Measurements from ENCODE around the gene UBE2S.
"Not testable (repeated sequence)": the region's sequence is repeated elsewhere in the genome, so short reads cannot be mapped to it uniquely, and the experiment has no call there.

Gene UBE2S

DNA sequence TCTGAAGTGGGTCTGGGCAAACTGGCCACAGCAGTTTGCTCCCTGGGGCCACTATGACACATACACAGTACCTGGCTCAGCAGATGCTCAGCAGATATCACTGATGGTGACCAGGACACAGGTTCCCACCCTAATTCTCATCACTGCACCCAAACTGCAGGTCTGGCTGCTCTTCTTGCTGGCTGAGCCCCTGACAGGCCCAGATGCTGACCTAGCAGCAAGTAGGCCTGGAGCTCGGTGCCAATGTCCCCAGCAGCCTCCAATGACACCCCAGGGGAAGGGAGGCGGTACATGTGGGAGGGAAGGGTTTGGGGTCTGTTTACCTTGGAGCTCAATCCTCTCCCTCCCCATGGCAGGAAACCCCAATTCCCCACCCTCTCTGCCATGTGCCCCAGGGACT, 5.1 kb downstream of the UBE2S start:
- DNase-seq: no peak

DNA sequence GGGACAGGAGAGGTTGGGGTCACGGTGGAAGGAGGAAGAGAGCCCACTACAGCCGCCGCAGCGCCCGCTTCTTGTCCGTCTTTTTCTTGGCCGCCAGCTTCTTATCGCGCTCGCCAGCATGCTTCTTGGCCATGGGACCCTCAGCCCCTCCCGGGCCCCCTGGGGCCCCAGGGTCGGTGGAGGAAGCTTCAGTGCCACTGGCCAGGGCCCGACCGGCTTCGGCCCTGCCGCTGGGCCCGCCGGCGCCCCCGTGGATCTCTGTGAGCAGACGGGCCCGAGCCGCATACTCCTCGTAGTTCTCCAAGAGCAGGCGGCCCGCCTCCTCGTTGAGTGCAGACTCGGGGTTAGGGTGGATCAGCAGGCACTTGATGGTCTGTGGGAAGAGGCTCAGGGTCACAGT, 6.2 kb downstream of the UBE2S start:
- DNase-seq: not testable (repeated sequence)

DNA sequence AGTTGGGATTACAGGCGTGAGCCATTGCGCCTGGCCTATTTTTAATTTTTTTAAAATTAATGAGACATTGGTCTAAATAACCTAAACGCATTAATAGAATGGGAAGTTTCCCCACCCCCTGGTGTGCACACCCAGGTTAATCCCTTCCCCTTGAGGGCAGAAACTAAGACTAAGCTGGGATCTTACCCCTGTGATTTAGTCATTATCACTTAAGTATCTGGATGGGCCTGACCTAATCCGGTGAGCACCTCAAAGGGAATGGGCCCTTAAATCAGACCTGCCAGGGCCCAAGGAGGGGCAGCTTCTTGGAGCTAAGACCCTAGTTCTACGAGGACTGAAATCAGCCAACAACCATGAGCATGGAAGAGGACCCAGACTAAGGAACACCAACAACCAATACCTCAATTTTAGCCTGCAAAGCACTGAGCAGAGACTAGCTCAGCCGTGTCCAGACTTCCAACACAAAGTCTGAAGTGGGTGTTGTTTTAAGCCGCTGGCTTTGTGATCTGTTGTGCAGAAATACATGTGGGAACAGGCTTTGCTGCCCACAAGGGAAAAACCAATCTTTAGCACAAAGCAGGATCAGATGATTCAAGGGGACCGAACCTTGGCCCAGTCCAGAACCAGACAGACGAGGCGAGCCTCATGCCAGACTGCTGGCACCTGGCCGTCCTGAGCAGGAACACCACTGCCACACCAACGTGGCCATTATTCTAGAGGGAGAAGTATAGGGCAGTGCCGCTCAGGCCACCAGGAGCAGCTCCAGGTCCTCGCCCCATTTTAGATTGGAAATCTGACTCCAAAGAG, 7.1 kb downstream of the UBE2S start:
- DNase-seq: no peak

DNA sequence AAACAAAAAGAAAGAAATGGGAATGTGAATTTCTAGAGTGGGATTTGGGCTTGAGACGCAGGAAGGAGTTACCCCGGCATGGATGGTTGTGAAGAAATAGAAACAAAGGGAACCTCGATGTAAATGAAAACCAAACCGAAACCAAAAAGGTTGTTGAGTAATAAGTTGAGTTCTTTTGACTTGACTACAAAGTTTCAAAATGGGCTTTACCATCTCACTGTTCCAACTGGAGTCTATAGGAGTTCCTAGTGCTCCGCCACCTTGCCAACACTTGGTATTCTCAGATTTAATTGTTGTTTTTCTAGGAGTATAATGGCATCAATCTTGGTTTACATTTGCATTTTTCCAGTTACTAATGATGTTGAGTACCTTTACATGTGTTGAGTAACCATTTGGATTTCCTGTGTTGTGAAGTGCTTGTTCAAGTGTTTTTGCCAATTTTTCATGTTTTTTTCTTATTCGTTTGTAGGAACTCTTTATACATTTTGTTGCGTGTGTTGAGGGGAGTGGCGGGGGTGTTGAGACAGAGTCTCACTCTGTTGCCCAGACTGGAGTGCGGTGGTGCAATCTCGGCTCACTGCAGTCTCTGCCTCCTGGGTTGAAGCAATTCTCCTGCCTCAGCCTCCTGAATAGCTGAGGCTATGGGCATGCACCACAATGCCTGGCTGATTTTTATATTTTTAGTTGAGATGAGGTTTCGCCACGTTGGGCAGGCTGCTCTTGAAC, 9.2 kb downstream of the UBE2S start:
- DNase-seq: no peak

DNA sequence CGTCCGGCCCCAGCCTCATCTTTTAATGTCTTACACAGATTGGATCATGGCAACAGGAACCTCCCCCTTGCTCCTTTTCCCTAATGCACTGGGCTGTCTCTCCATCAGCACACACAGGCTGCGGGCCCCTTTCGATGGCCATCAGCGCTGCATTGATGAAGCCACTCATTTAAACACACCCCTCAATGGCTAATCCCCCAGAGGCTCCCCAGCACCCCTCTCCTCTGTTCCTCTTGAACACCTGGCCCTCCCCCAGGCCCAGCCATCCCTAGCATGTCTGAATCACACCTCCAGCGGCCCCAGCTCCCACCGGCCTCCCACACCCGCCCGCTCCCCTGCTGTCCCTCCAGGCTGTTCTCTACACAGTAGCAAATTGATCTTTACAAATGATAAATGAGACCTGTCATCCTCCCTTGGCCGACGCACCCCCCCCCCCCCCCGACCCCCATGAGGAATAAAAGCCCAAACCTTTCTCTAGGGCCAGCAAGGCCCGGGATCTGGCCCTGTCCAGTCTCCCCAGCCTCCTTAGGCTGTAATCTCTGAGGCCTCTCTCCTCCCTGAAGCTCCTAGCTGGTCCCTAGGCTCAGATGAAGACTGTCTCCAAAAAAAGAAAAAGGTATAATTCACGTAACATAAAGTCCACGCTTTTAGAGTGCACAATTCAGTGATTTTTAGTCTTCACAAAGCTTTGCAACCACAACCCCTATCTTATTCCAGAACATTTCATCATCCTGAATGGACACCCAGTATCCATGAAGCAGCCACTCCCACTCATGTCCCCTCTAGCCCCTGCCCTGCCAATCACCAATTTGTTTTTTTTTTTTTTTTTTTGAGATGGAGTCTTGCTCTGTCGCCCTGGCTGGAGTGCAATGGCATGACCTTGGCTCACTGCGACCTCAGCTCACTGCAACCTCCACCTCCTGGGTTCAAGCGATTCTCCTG, 14.5 kb downstream of the UBE2S start:
- DNase-seq: no peak

DNA sequence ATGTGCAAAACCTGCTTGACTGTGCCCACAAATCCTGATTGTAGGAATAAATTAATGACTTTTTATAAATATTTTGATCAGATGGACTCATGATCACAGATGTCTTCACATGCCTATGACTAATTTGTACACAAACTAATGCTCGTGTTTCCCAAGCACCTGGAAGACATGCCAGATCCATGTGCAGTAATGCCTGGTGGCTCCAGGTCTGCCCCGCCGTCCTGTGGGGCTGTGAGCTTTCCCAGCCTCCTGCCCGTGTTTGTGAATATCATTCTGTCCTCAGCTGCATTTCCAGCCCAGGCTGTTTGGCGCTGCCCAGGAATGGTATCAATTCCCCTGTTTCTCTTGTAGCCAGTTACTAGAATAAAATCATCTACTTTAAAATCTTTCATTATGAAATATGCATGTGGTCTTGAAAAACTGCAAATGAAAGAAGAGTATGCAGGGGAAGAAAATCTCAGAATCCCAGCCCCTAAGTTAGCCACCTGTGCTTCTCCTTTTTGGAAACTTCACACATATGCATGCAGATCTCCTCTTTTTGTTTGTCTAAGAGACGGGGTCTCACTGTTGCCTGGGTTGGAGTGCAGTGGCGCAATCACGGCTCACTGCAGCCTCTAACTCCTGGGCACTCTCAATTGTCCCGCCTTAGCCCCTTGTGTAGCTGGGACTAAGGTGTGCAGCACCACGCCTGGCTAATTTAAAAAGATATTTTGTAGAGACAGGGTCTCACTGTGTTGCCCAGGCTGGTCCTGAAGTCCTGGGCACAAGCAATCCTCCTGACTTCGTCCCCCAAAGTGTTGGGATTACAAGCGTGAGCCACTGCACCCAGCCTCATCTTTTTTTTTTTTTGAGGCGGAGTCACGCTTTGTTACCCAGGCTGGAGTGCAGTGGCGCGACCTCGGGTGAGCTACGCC, 15.6 kb downstream of the UBE2S start:
- DNase-seq: no peak

DNA sequence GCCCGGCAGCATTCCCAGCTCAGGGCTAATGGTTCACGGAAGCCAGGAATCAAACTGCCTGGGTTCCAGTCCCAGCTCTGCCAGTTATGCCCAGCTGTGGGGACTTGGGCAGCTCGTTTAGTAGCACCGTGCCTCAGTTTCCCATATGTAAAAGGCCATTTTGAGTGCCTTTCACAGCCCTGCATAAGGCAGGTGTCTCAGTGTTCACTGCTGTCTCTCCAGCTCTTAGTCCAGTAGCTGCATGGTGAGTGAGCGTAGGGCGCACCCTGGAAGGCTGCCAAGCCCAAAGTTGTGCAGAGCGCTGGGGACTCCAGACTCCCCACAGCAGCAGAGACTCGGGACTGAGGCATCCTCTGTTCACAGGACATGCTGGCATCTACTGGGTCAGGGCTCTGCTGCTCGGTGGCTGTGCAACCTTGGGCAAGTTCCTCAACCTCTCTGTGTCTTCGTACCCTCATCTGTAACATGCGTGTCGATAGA, 16.4 kb downstream of the UBE2S start:
- no peak for DNase-seq

DNA sequence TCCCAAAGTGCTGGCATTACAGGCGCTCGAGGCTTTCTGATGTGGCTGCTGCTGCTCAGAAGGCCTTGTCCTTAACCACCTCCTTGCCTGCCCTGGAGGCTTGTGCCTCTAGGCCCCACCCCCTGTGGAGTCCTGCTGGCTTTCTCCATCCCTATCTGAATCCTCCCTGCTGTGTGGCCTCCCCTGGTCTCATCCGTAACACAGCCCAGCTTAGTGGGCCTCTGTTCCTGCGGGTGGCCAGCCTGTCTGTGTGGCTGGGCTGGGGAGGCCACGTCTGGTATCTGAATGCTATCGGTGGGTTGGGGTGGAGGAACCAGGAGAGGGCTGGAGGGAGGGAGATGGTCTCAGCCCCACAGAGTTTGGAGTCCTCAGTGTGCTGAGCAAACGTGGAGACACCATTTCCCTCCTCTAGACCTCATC, 17.1 kb downstream of the UBE2S start:
- no peak for DNase-seq

DNA sequence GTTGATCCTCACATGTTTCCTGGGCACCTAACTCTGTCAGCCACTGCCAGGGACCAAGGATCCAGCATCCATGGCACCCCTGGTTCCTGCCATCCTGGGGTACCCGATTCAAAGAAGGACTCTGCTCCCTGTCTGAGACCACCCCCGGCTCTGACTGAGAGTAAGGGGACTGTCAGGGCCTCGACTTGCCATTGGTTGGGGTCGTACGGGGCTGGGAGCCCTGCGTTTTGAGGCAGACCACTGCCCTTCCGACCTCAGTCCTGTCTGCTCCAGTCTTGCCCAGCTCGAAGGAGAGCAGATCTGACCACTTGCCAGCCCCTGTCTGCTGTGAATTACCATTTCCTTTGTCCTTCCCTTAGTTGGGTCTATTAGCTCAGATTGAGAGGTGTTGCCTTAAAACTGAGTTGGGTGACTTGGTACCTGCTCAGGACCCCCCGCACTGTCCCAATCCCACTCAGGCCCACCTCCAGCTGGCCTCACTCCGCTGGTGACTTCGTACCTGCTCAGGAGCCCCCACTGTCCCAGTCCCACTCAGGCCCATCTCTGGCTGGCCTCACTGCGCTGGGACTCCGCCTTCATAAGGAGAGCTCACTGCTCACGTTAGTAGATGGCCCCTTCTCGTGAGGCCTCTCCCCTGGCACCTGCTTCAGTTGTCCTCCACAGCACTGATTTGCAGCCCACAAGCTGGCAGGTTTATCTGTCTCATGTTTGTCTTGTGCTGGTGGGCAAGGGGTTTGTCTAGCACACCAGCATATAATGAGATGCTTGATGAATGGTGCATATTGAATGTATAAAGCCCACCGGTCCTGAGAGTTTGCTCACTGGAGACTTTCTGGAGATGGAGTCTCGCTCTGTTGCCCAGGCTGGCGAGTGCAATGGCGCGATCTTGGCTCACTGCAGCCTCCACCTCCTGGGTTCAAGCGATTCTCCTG, 17.9 kb downstream of the UBE2S start:
- DNase-seq: no peak

DNA sequence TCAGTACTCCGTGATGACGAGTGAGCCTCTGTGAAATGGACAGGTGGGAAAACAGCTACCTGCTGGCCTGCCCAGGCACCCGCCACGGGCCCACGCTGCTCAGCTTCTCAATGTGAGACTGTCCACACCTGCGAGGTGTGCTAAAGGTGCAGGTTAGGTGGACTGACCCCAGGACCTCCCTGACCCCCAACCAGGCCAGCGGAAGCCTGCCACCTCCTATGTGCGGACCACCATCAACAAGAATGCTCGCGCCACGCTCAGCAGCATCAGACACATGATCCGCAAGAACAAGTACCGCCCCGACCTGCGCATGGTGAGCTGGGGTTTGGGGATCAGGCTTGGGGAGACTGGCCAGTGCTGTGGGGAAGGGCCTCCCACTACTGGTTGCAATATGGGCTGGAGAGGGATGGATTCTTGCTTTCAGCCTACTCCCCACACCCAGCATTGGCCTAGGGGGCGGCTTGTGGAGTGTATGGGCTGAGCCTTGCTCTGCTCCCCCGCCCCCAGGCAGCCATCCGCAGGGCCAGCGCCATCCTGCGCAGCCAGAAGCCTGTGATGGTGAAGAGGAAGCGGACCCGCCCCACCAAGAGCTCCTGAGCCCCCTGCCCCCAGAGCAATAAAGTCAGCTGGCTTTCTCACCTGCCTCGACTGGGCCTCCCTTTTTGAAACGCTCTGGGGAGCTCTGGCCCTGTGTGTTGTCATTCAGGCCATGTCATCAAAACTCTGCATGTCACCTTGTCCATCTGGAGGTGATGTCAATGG, 19.7 kb downstream of the UBE2S start:
- no peak for DNase-seq

DNA sequence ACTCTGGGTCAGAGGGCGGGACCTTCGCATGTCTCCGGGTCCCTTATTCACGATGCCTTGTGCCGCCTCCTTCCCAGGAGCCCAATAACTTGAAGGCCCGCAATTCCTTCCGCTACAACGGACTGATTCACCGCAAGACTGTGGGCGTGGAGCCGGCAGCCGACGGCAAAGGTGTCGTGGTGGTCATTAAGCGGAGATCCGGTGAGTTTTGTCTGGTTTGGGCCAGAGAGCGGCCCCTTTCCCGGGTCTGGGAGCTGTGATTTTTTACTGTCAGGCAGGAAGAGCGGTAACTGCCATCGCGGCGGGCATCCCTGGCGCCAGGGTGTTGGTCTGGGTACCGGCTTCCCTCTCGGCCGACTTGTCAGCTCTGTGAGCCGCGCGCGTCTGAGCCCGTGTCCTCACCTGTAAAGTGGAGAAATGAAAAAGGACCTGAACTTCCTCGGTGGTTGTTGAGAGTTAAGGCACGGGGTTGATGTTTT, 21.1 kb downstream of the UBE2S start:
- no peak for DNase-seq

DNA sequence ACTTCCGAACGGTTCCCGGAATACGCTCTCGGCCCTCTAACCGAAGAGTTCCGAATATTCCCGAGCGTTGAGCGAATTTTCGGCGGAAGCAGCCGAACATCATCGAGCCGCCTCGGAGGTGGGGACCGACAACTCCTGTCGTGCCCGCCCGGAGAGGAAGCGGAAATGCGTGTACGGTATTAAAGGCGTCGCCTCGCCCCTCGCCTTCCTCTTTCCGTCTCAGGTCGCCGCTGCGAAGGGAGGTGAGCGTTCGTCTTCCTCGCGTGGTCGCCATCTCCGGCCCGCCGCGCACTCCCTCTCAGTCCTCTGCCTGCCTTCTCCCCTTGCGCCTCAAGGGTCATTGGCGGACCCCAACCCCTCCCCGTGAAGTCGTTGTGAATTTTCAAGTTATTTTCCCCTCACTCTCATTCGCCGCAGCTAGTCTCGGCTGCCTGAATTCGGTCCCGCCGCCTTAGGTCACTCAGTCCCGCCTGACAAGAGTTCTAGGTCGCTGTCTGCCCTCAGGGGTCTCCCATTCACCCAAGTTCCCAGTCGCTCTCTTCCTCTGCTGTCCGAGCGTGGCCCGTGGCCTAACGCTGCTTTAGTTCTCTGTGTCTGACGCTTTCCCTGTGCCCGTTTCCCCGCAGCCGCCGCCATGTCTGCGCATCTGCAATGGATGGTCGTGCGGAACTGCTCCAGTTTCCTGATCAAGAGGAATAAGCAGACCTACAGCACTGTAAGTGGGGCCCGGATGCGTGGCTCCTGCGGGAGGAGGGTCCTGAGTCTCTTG, 21.7 kb downstream of the UBE2S start, which contains the start of gene RPL28:
TSS of gene RPL28 (plus strand) at position 209 of the 769 bp plus-strand sequence. CDS start at position 635, 426 bp downstream.
- DNase-seq: peak; percentile 100

DNA sequence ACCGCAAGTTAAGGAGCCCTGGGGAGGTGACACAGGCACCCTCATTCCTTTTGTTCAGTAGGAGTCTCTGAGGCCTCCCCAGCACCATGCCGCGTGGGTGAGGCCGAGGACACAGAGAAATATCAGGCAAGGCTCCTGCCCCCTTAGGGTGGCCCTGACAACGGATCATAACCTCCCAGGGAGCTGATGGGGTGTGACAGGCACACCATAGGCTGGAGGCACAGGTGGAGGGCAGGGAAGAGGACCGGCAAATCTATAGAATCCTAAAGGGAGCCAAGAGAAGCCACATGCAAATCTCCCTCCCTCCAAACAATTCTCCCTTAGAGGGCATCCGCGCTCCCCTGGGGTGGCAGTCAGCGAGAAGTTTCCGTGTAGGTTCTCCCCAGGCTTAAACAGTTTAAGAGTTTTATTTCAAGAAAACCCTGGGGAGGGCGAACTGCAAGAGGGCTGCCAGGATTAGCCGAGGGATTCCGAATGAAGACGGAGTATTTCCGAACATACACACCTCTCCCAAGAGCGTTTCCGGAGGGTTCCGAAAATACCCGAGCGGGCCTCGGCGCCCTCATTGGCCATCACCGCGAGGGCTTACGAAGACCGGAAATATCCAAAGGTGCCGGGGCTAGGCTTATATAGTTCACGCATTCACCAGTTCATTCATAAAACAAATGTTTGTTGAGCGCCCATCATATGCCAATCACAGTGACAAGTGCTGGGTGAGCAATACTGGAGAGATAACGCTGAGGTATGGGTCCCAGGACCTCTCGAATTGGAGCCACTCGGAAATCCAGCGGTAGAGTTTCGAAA, 22.5 kb downstream of the UBE2S start:
- DNase-seq: peak; percentile 98

DNA sequence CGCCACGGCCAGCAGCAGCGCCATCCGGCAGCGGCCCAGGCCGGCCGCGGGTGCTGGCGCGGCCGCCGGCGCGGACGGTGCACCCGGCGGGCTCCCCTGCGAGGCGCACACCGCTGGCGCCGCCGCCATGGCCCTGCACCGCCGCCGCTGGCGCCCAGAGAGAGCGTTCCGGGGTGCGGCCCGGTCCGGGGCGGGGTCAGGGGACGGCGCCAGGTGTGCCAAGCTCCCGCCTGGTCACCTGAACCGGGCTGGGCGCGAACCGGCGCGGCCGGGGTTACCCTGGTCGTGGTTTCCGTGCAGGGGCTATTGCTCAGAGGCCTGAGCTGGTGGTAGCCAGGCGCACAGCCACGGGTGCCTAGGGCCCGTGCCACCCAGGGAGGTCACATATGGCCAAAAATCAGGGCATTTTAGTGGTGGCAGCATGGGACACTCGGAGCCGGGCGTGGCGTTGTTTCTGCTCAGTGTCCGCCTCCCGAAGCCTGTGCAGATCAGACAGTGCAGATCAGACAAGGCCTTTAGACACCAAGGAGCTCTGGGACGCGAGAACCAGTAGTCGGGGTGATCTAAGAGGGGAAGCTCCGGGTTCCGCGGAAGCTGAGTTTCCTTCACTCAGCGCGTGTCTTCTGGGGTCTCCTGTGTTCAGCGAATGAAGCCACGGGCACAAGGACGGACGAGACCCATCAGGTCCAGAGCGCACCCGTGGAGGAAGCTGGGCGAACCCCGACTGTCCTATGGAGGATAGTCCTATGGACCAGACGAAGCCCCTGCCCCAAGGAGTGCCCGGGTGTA, 23.3 kb downstream of the UBE2S start, which contains the start of gene TMEM238:
TSS of gene TMEM238 (minus strand) at position 162 of the 789 bp plus-strand sequence. CDS start at position 129, 33 bp downstream.
- peak; percentile 23 for DNase-seq

DNA sequence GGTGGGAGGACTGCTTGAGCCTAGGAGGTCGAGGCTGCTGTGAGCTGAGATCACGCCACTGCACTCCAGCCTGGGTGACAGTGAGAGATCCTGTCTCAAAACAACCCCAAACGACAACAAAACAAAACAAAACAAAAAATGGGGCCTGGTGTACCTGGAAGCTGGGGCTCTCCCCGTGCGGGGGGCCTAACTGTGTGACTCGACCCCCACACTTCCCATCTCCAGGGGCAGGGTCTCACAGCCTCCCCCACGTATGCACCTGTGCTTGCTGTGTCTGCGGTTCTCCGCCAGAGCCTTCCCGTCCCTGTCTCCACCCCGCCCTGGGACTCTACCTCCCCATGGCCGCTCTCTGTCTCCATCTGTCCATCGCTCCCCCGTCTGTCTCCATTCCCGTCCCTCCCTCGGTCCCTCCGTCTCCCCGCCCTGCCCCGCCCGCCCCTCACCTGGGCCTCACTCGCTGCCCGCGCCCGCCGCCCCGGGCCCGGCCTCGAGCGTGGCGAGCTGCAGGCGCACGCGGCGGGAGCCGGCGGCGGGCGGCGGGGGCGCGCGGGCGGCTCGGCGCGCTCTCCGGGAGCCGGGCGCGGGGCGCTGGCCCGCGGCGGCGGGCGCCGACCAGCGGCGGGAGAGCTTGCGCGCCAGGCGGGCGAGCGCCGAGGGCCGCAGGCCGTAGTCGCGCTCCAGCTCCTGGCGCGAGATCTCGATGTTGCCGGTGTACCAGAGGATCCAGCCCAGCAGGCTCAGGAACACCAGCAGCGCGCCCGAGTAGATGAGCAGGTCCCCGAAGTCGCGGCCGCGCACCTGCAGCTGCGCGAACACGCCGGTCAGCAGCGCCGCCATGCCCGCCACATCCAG, 24.1 kb downstream of the UBE2S start:
- peak; percentile 75 for DNase-seq

DNA sequence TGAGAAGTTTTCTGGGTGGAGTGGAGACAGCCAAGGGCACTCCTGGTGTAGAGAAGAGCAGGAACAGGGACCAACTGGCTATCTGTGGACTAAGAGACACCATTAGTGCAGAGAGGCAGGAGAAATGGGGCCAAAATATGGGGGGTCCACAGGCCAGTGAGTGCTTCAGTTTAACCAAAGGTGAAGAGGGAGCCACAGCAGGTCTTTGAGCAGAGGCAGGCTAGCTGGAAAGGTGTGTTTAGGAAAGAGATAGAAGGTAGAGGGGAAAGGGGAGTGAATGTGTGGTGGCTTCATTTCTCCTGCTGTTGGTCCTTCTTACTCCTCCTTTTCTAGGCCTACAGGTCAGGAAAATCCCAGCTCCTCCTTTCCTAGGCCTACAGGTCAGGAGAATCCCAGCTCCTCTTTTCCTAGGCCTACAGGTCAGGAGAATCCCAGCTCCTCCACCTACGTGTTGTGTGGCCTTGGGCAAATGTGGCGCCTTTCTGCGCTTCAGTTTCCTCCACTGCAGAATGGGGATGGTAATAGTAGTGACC, 25.0 kb downstream of the UBE2S start:
- no peak for DNase-seq
